ENCODE data around the gene MADD.

DNA sequence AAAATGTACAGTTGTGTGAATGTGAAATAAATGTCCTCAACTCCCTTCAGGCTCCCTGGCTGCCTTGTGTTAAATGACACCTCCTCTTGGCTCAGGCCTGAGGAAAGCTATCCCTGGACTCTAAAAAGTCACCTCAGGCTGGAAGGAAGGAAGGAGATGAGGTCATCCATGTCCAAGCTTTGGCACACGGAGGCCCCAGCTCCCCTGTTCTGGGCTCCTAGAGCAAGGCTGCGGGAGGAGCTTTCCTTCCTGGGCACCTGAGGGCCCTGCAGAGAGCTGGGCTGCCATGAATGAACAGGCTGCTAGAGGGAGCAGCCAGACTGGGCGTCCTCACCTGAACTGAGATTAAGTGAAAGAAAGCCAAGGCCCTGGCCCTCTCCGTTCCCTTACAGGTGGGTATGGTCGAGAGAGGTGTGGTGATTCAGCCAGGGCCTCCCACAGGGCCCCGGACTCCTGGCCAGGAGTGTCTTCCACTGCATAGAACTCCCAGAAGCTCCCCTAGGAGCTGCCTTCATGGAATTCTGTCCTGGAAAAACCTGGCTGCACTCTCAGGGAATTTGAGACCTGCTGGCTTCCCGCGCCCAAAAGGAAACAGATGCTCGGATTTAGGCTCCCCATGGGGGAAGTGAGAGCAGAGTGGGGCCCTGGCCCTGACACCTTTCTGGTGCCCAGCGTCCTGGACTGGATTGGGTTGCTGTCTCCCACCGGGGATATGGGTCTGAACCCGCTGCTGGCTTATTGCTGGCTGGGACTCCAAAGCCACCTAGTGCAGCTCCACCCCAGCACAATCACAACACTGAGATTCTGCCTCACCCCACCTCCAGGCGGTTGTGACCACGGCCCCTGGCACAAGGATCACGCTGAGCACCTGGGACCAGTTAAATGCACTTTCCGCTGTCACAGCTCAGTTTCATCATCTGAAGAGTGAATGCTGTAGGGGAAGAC, 60.3 kb downstream of the MADD start:
- TF ChIP-seq POLR2A (IDR thresholded peaks at IDR 0.05; ENCODE audit: low read depth, low read length) (no peak), POLR2AphosphoS5 (IDR thresholded peaks at IDR 0.05; ENCODE audit: low read depth, low read length) (no peak)
